ENCODE results near the gene FURIN.
"Not testable (repeated sequence)": the region's sequence is repeated elsewhere in the genome, so short reads cannot be mapped to it uniquely, and the experiment has no call there.

FURIN gene

GRCh38 chr15:90868261-90868689 is at the start of gene FURIN:
Gene FURIN, plus strand, starts transcription at chr15:90868588. Its CDS starts 7,153 bp downstream, at chr15:90875741.
- H3K4me3 ChIP-seq (ENCODE audit: low read depth, low read length), result no peak within 1 kb of the TSS

- no peak overlapping the region for H3K4me3 ChIP-seq (ENCODE audit: low read depth, low read length)
Measured at GRCh38 chr15:90819390-90819789, 49.0 kb upstream of the FURIN start.

GRCh38 chr15:90819850-90820249 is 48.5 kb upstream of the FURIN start:
- no peak overlapping the region for H3K4me3 ChIP-seq (ENCODE audit: low read depth, low read length)

GRCh38 chr15:90820481-90820880 is 47.9 kb upstream of the FURIN start:
- no peak overlapping the region for H3K4me3 ChIP-seq (ENCODE audit: low read depth, low read length)

GRCh38 chr15:90822204-90822955 is 46.0 kb upstream of the FURIN start:
- no peak overlapping the region for H3K4me3 ChIP-seq (ENCODE audit: low read depth, low read length)

- no peak overlapping the region for H3K4me3 ChIP-seq (ENCODE audit: low read depth, low read length)
Measured at GRCh38 chr15:90823455-90823974, 44.9 kb upstream of the FURIN start.

GRCh38 chr15:90825115-90825899 is 43.1 kb upstream of the FURIN start:
- not testable (repeated sequence) for H3K4me3 ChIP-seq (ENCODE audit: low read depth, low read length)

GRCh38 chr15:90826206-90826885 is 42.0 kb upstream of the FURIN start:
- not testable (repeated sequence) for H3K4me3 ChIP-seq (ENCODE audit: low read depth, low read length)

- H3K4me3 ChIP-seq (ENCODE audit: low read depth, low read length), result no peak overlapping the region
Measured at GRCh38 chr15:90826886-90827435, 41.4 kb upstream of the FURIN start.

GRCh38 chr15:90828111-90828510 is 40.3 kb upstream of the FURIN start:
- H3K4me3 ChIP-seq (ENCODE audit: low read depth, low read length), result no peak overlapping the region

GRCh38 chr15:90829126-90829525 is 39.3 kb upstream of the FURIN start:
- no peak overlapping the region for H3K4me3 ChIP-seq (ENCODE audit: low read depth, low read length)

GRCh38 chr15:90829942-90830440 is 38.4 kb upstream of the FURIN start:
- no peak overlapping the region for H3K4me3 ChIP-seq (ENCODE audit: low read depth, low read length)

- no peak overlapping the region for H3K4me3 ChIP-seq (ENCODE audit: low read depth, low read length)
Measured at GRCh38 chr15:90834626-90835025, 33.8 kb upstream of the FURIN start.

- H3K4me3 ChIP-seq (ENCODE audit: low read depth, low read length), result no peak overlapping the region
Measured at GRCh38 chr15:90836296-90836871, 32.0 kb upstream of the FURIN start.

GRCh38 chr15:90837094-90837493 is 31.3 kb upstream of the FURIN start:
- H3K4me3 ChIP-seq (ENCODE audit: low read depth, low read length), result no peak overlapping the region

- H3K4me3 ChIP-seq (ENCODE audit: low read depth, low read length), result no peak overlapping the region
Measured at GRCh38 chr15:90838139-90838538, 30.2 kb upstream of the FURIN start.

- H3K4me3 ChIP-seq (ENCODE audit: low read depth, low read length), result no peak overlapping the region
Measured at GRCh38 chr15:90838544-90838943, 29.8 kb upstream of the FURIN start.

GRCh38 chr15:90839187-90840071 is 29.0 kb upstream of the FURIN start:
- no peak overlapping the region for H3K4me3 ChIP-seq (ENCODE audit: low read depth, low read length)

GRCh38 chr15:90840157-90840855 is 28.1 kb upstream of the FURIN start:
- no peak overlapping the region for H3K4me3 ChIP-seq (ENCODE audit: low read depth, low read length)
